HCT116 (cell line): ENCODE results near the gene ACSS1. TPM values are rescaled to one million over a fixed set of nuclear protein-coding genes. Genes with fewer than 3 reads are reported as not detected.

ENCODE experiments used
- ATAC-seq: fragments of 200-7000 bp; cut with Tn5 transposase; 2 replicates; pipeline ENCODE4 v1.9.1; 2020; ENCODE audit warnings: mild to moderate bottlenecking, moderate library complexity
- BruUV-seq: library from RNA; stranded (reverse); fragments of 400-500 nt; replicated peaks from 2 replicates; lab custom pipeline; 2021; lab: Mats Ljungman, UMichigan
- CTCF ChIA-PET: fragments of 300-600 bp; sonication (Branson Sonifier 250); formaldehyde crosslinking; loops from one replicate; lab custom pipeline; 2021; ENCODE audit warnings: antibody characterized with exemption; lab: Charles Lee
- POLR2A ChIA-PET: fragments of 300-600, 350-600 bp; sonication (Branson Sonifier 250); formaldehyde crosslinking; loops from one replicate; lab custom pipeline; 2021; ENCODE audit warnings: antibody characterized with exemption; lab: Charles Lee
- RAD21 ChIA-PET, 2 experiments: fragments of 300-600 bp; sonication (Branson Sonifier 250); formaldehyde crosslinking; loops; one replicate each; lab custom pipeline; 2023; ENCODE audit warnings: low total read pairs in 2 of 2; ENCODE audit not compliant: uncharacterized antibody in 2 of 2, unreplicated experiment in 2 of 2, low non-redundant PET in 1 of 2; lab: Charles Lee
- DNase-seq: peaks from one replicate; pipeline ENCODE4 v3.0.0-alpha.2; 2010; ENCODE audit warnings: low read depth, low spot score
- H2AFZ ChIP-seq: fragments of 200-600 bp; shearing (Covaris generic), sonication (generic); 2 replicates; pipeline ENCODE4 v1.6.1; 2017; ENCODE audit warnings: low read depth, mixed run types, mixed read lengths, antibody characterized with exemption, low read length; ENCODE audit not compliant: poor library complexity, severe bottlenecking
- H3K27ac ChIP-seq: 2 replicates; pipeline ENCODE4 v1.5.1; 2012; ENCODE audit warnings: low read depth, low read length
- H3K27me3 ChIP-seq: fragments of 200-600 bp; sonication (generic); 2 replicates; pipeline ENCODE4 v1.6.1; 2016; ENCODE audit warnings: mixed run types, low read length, mixed read lengths; ENCODE audit not compliant: insufficient read depth
- H3K36me3 ChIP-seq, 2 experiments: fragments of 200-500 bp in 1 of 2; fragments of 200-600 bp in 1 of 2; sonication (Bioruptor generic) in 1 of 2; sonication (generic) in 1 of 2; 2 replicates each; pipeline versions ENCODE4 v1.5.1 to v1.6.1; 2014 to 2016; ENCODE audit warnings: low read length in 2 of 2, inconsistent platforms in 1 of 2, mixed read lengths in 1 of 2, mixed run types in 1 of 2; ENCODE audit not compliant: insufficient read depth in 2 of 2, control insufficient read depth in 1 of 2
- H3K4me1 ChIP-seq, 2 experiments: fragments of 200-600 bp in 1 of 2; sonication (generic) in 1 of 2; 2 replicates each; pipeline versions ENCODE4 v1.5.1 to v1.6.1; 2012 to 2017; ENCODE audit warnings: low read length in 2 of 2, inconsistent platforms in 1 of 2, mild to moderate bottlenecking in 1 of 2, mixed read lengths in 1 of 2, mixed run types in 1 of 2, moderate library complexity in 1 of 2; ENCODE audit not compliant: insufficient read depth in 2 of 2, control insufficient read depth in 1 of 2
- H3K4me2 ChIP-seq: fragments of 200-600 bp; sonication (generic); 2 replicates; pipeline ENCODE4 v1.6.1; 2017; ENCODE audit warnings: mixed run types, low read length, mixed read lengths
- H3K4me3 ChIP-seq, 2 experiments: fragments of 200-600 bp in 1 of 2; sonication (generic) in 1 of 2; replicated peaks in 1 of 2; 2 replicates each; pipeline ENCODE4 v1.5.1; 2011 to 2016; ENCODE audit warnings: low read length in 2 of 2, control low read depth in 1 of 2, low read depth in 1 of 2, mild to moderate bottlenecking in 1 of 2, mixed read lengths in 1 of 2, mixed run types in 1 of 2
- H3K79me2 ChIP-seq: fragments of 200-600 bp; sonication (generic); 2 replicates; pipeline ENCODE4 v1.6.1; 2017; ENCODE audit warnings: mild to moderate bottlenecking, mixed run types, low read length, moderate library complexity, mixed read lengths; ENCODE audit not compliant: insufficient read depth
- H3K9ac ChIP-seq: fragments of 200-600 bp; sonication (generic); 2 replicates; pipeline ENCODE4 v1.6.1; 2016; ENCODE audit warnings: low read length, mixed read lengths
- H3K9me2 ChIP-seq: fragments of 200-600 bp; sonication (generic), shearing (Covaris generic); 2 replicates; pipeline ENCODE4 v1.6.1; 2017; ENCODE audit warnings: mixed run types, mild to moderate bottlenecking, moderate library complexity; ENCODE audit not compliant: insufficient read depth
- H3K9me3 ChIP-seq, 2 experiments: fragments of 200-500 bp in 1 of 2; fragments of 200-600 bp in 1 of 2; sonication (Bioruptor generic) in 1 of 2; sonication (generic) in 1 of 2; 2 replicates each; pipeline ENCODE4 v1.6.1; 2014 to 2017; ENCODE audit warnings: low read length in 2 of 2, mixed read lengths in 2 of 2, inconsistent platforms in 1 of 2, low read depth in 1 of 2, mild to moderate bottlenecking in 1 of 2, mixed run types in 1 of 2, moderate library complexity in 1 of 2; ENCODE audit not compliant: control insufficient read depth in 1 of 2, insufficient read depth in 1 of 2
- H4K20me1 ChIP-seq: fragments of 200-600 bp; sonication (generic), shearing (Covaris generic); 2 replicates; pipeline ENCODE4 v1.6.1; 2017; ENCODE audit warnings: mixed run types, mild to moderate bottlenecking, moderate library complexity; ENCODE audit not compliant: insufficient read depth
- EGR1 ChIP-seq: IDR thresholded peaks from 2 replicates; pipeline ENCODE4 v1.6.1; 2012; ENCODE audit warnings: low read depth
- ELF1 ChIP-seq: IDR thresholded peaks from 2 replicates; pipeline ENCODE4 v1.6.1; 2012; ENCODE audit warnings: low read depth, borderline replicate concordance
- EZH2 ChIP-seq: fragments of 200-600 bp; sonication (generic); IDR thresholded peaks from 2 replicates; pipeline ENCODE4 v1.6.1; 2017; ENCODE audit warnings: antibody characterized with exemption, mixed run types
- FOSL1 ChIP-seq: IDR thresholded peaks from 2 replicates; pipeline ENCODE4 v1.6.1; 2012; ENCODE audit warnings: low read depth
- POLR2A ChIP-seq: IDR thresholded peaks from 2 replicates; pipeline ENCODE4 v1.7.0; 2011; ENCODE audit warnings: borderline replicate concordance; ENCODE audit not compliant: insufficient read depth, insufficient read length; ENCODE audit errors: extremely low read depth
- SIN3A ChIP-seq: IDR thresholded peaks from 2 replicates; pipeline ENCODE4 v1.6.1; 2012; ENCODE audit warnings: low read depth
- SRF ChIP-seq: IDR thresholded peaks from 2 replicates; pipeline ENCODE4 v1.6.1; 2012; ENCODE audit warnings: low read depth
- ZFX ChIP-seq: fragments of 450-650 bp; IDR thresholded peaks from 2 replicates; pipeline ENCODE4 v1.6.1; 2017
- ZNF274 ChIP-seq: fragments of 200-500 bp; sonication (Bioruptor generic); IDR thresholded peaks from 2 replicates; pipeline ENCODE4 v1.6.1; 2014; ENCODE audit warnings: mild to moderate bottlenecking, low read depth, low read length, inconsistent platforms
- intact Hi-C: fragments of 100-400 bp; cut with micrococcal nuclease; formaldehyde crosslinking; loops from 2 replicates; pipeline ENCODE4 v1.10.0; 2022
- total RNA-seq: library from RNA; stranded (reverse); gene quantifications from one replicate; pipeline ENCODE4 v1.2.1, GENCODE V29; 2021; ENCODE audit not compliant: unreplicated experiment
- TF ChIP-seq, protein P1 (sequence below): IDR thresholded peaks from 2 replicates; pipeline ENCODE4 v1.6.1; 2012
- TF ChIP-seq, protein P2 (sequence below), 3 experiments: fragments of 200-600 bp in 1 of 3; sonication (generic) in 1 of 3; IDR thresholded peaks in 2 of 3; conservative IDR thresholded peaks in 1 of 3; 2 replicates each; pipeline ENCODE4 v1.5.1; 2012 to 2017; ENCODE audit warnings: low read depth in 2 of 3, low read length in 2 of 3, antibody characterized with exemption in 1 of 3, borderline replicate concordance in 1 of 3, control low read depth in 1 of 3, mild to moderate bottlenecking in 1 of 3, mixed read lengths in 1 of 3, mixed run types in 1 of 3, moderate library complexity in 1 of 3; ENCODE audit not compliant: insufficient read depth in 1 of 3
- TF ChIP-seq, protein P3 (sequence below): IDR thresholded peaks from 2 replicates; pipeline ENCODE4 v1.6.1; 2012
- TF ChIP-seq, protein P4 (sequence below): IDR thresholded peaks from 2 replicates; pipeline ENCODE4 v1.6.1; 2012; ENCODE audit warnings: low read depth

ACSS1 gene
- total RNA-seq, 1 experiment from 2014 or later, result 0.27 TPM

DNA sequence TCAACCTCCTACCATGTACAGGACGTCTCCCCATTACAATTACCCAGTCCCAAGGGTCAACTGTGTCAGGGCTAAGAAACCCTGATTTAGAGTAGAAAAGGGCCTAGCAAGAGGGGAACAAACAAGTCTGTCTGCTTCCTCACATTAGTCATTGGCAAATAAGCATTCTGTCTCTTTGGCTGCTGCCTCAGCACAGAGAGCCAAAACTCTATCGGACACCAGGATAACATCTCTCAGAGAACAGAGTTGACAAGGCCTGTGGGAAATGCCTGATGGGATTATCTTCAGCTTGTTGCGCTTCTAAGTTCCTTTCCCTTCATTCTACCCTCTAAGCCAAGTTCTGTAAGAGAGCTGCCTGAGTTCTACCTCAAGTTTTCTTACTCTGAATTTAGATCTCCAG, 43.0 kb upstream of the ACSS1 start:
- Histone ChIP-seq H3K27ac (no peak overlapping the region), H3K4me3 (no peak overlapping the region), H3K27me3 (peaks cover 8% of the 10 kb centered on the region; the same call in 1 of the 2 replicates), H3K4me2 (no peak overlapping the region), H3K9me3 (no peaks in the 10 kb centered on the region), H2AFZ (no peak overlapping the region), H3K9me2 (no peaks in the 10 kb centered on the region), H3K4me1 (no peaks in the 10 kb centered on the region), H3K9ac (no peak overlapping the region), H4K20me1 (no peaks in the 10 kb centered on the region), H3K36me3 (no peaks in the 10 kb centered on the region), H3K79me2 (no peaks in the 10 kb centered on the region)
- DNase-seq (no peak), ATAC-seq (no peak)
- no TSS peak for BruUV-seq
- ChIA-PET RAD21 (no interaction called here), CTCF (no interaction called here), POLR2A (no interaction called here)
- intact Hi-C loops, result no loop called here
- TF ChIP-seq, protein P1, sequence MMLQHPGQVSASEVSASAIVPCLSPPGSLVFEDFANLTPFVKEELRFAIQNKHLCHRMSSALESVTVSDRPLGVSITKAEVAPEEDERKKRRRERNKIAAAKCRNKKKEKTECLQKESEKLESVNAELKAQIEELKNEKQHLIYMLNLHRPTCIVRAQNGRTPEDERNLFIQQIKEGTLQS, result no peak
- TF ChIP-seq, protein P2, sequence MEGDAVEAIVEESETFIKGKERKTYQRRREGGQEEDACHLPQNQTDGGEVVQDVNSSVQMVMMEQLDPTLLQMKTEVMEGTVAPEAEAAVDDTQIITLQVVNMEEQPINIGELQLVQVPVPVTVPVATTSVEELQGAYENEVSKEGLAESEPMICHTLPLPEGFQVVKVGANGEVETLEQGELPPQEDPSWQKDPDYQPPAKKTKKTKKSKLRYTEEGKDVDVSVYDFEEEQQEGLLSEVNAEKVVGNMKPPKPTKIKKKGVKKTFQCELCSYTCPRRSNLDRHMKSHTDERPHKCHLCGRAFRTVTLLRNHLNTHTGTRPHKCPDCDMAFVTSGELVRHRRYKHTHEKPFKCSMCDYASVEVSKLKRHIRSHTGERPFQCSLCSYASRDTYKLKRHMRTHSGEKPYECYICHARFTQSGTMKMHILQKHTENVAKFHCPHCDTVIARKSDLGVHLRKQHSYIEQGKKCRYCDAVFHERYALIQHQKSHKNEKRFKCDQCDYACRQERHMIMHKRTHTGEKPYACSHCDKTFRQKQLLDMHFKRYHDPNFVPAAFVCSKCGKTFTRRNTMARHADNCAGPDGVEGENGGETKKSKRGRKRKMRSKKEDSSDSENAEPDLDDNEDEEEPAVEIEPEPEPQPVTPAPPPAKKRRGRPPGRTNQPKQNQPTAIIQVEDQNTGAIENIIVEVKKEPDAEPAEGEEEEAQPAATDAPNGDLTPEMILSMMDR (IDR thresholded peaks at IDR 0.05 in 2 of 3, conservative IDR thresholded peaks at IDR 0.05 in 1 of 3; ENCODE audit: borderline replicate concordance in 1 of 3, insufficient read depth in 1 of 3, low read depth in 2 of 3, low read length in 2 of 3), result no peak
- TF ChIP-seq EGR1 (no peak), FOSL1 (no peak), SIN3A (no peak), SRF (no peak), ZFX (no peak), POLR2A (no peak), ZNF274 (no peak), ELF1 (no peak), EZH2 (no peak)
- TF ChIP-seq, protein P3, sequence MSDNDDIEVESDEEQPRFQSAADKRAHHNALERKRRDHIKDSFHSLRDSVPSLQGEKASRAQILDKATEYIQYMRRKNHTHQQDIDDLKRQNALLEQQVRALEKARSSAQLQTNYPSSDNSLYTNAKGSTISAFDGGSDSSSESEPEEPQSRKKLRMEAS, result no peak
- TF ChIP-seq, protein P4, sequence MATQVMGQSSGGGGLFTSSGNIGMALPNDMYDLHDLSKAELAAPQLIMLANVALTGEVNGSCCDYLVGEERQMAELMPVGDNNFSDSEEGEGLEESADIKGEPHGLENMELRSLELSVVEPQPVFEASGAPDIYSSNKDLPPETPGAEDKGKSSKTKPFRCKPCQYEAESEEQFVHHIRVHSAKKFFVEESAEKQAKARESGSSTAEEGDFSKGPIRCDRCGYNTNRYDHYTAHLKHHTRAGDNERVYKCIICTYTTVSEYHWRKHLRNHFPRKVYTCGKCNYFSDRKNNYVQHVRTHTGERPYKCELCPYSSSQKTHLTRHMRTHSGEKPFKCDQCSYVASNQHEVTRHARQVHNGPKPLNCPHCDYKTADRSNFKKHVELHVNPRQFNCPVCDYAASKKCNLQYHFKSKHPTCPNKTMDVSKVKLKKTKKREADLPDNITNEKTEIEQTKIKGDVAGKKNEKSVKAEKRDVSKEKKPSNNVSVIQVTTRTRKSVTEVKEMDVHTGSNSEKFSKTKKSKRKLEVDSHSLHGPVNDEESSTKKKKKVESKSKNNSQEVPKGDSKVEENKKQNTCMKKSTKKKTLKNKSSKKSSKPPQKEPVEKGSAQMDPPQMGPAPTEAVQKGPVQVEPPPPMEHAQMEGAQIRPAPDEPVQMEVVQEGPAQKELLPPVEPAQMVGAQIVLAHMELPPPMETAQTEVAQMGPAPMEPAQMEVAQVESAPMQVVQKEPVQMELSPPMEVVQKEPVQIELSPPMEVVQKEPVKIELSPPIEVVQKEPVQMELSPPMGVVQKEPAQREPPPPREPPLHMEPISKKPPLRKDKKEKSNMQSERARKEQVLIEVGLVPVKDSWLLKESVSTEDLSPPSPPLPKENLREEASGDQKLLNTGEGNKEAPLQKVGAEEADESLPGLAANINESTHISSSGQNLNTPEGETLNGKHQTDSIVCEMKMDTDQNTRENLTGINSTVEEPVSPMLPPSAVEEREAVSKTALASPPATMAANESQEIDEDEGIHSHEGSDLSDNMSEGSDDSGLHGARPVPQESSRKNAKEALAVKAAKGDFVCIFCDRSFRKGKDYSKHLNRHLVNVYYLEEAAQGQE, result no peak
